ENCODE data around the gene FERMT3. TPM values are rescaled to one million over a fixed set of nuclear protein-coding genes. Genes with fewer than 3 reads are reported as not detected.

The FERMT3 gene
- polyA plus RNA-seq, 1 donor, result 11.1 TPM

GRCh38 chr11:64186492-64187165 lies 19.9 kb upstream of the FERMT3 start:
- no peak for DNase-seq

GRCh38 chr11:64192434-64192833 lies 14.1 kb upstream of the FERMT3 start:
- no peak for DNase-seq

- DNase-seq, result no peak
Measured at GRCh38 chr11:64196626-64197025, 9.9 kb upstream of the FERMT3 start.

GRCh38 chr11:64198511-64198910 lies 8.0 kb upstream of the FERMT3 start:
- DNase-seq, result no peak

- DNase-seq, result no peak
Measured at GRCh38 chr11:64201543-64201942, 5.0 kb upstream of the FERMT3 start.

GRCh38 chr11:64202992-64203391 lies 3.5 kb upstream of the FERMT3 start:
- no peak for DNase-seq

- no peak for DNase-seq
Measured at GRCh38 chr11:64203421-64204079, 3.0 kb upstream of the FERMT3 start.

GRCh38 chr11:64204080-64204440 lies 2.5 kb upstream of the FERMT3 start:
- no peak for DNase-seq

GRCh38 chr11:64204464-64204989 lies 2.0 kb upstream of the FERMT3 start:
- peak; percentile 82 for DNase-seq

GRCh38 chr11:64207256-64208085 lies 950 bp downstream of the FERMT3 start:
- DNase-seq, result peak; percentile 74

GRCh38 chr11:64208086-64208795 lies 1.7 kb downstream of the FERMT3 start:
- no peak for DNase-seq

- no peak for DNase-seq
Measured at GRCh38 chr11:64208796-64209562, 2.5 kb downstream of the FERMT3 start.

GRCh38 chr11:64209563-64209843 lies 3.0 kb downstream of the FERMT3 start:
- DNase-seq, result no peak

GRCh38 chr11:64210301-64211020 lies 3.9 kb downstream of the FERMT3 start:
- DNase-seq, result no peak

GRCh38 chr11:64211181-64211872 lies 4.8 kb downstream of the FERMT3 start:
- DNase-seq, result no peak

- no peak for DNase-seq
Measured at GRCh38 chr11:64216879-64217278, 10.4 kb downstream of the FERMT3 start.

- DNase-seq, result no peak
Measured at GRCh38 chr11:64218628-64219353, 12.3 kb downstream of the FERMT3 start.

- no peak for DNase-seq
Measured at GRCh38 chr11:64219354-64219684, 12.8 kb downstream of the FERMT3 start.

- DNase-seq, result no peak
Measured at GRCh38 chr11:64219755-64220154, 13.2 kb downstream of the FERMT3 start.

GRCh38 chr11:64220271-64220670 lies 13.8 kb downstream of the FERMT3 start:
- no peak for DNase-seq
